ENCODE results near the gene DOK1.

Gene DOK1

DNA sequence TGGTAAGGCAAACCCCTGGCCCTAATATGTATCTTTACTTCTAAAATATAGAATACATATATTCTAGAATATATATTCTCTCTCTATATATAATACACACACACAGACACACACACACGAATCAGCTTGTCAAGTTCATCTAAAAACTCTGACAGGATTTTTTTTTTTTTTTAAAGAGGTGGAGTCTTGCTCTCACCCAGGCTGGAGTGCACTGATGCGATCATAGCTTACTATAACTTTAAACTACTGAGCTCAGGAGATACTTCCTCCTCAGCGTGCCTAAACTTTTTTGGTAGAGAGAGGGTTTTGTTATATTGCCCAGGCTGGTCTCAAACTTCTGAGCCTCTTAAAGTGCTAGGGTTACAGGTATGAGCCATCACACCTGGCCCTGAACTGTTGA is 45.2 kb downstream of the DOK1 start:
- no peak for DNase-seq (ENCODE audit: low read depth, low spot score)

DNA sequence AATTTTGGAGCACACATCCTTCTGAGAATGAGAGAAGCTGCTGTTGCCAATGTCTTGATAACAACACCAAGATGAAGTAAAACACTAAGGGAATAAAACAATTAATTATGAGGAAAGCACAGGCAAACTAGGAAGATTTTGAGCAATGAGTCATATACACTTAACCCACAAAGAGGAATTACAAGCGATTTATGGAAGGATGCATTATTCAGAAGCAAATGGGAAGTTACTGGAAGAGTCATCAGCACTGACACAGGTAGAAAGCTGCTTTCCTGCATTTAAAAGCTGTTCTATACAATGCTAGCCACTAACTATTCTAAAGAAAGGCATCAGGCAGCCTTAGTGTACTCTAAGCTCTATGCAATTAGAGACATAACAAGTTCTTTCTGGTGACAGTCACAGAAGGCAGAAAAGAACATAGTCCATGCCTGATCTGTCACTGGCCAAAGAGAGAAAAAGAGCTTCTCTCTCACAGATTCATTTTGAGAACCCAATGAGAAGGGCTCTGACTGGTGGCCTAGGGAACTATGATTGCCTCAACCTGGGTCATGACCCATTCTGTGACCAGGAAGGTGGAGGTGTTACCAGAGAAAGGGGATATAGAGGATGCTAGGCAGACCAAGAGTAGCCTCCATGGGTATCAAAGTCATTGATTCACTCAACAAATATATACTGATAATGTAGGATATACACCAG is 48.2 kb downstream of the DOK1 start:
- no peak for DNase-seq (ENCODE audit: low read depth, low spot score)

DNA sequence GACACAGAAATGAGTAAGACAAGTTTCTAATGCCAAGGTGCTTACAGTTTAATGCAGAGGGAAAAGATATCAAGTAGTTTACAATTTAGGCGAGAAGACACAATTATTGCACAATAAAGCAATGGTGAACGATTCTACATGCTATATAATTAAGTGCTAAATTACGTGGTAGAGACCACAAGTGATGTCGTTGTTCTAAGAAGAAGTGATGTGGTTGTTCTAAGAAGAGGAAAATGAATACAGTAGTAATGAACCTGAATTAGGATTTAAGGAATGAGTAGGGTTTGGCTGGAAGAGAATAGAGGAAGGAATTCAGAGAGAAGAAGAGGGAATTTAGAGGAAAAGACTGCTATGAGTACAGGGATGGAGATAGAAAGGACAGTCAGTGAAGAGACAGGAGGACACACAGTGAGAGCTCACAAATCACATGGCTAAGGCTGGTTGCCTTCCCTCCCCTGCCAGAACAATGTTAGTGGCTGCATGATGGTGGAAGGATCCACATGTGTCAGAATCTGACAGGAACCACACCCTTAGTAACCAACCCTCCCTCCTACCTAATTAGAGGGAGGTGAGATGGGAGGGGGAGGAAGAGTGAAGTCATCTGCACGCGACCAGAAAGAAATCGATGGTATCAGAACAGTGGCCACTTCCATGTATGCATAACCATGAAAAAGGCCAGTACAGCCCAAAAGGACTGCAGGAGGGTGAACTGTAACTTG is 48.9 kb downstream of the DOK1 start:
- DNase-seq (ENCODE audit: low read depth, low spot score): no peak

DNA sequence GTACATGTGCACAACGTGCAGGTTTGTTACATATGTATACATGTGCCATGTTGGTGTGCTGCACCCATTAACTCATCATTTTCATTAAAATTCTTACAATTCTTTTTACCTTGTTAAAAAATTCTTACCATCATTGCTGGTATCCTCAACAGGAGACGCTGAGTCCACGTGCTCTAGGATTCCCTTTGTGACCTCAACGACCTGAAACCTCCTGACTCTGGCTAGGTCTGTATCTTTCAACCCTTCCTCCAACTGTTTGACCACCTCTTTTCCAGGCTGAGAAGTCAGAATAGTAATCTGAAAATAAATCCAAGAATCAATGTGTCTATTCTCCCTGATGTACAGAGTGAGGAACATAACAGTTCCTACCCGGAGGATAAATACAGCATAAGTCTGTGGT is 52.4 kb downstream of the DOK1 start:
- no peak for DNase-seq (ENCODE audit: low read depth, low spot score)
